ENCODE measurements around the gene LRRC49. TPM values are rescaled to one million over a fixed set of nuclear protein-coding genes. Genes with fewer than 3 reads are reported as not detected.
"Not testable (repeated sequence)": the region's sequence is repeated elsewhere in the genome, so short reads cannot be mapped to it uniquely, and the experiment has no call there.

Gene LRRC49
- total and polyA plus RNA-seq, 4 donors, result 32.5 to 92.5 (median 55.9) TPM

GRCh38 chr15:70964058-70964457 lies 71.4 kb downstream of the LRRC49 start:
- H3K9me3 ChIP-seq (ENCODE audit: control insufficient read depth, insufficient read depth, low read length), result no peaks in the 10 kb centered on the region
- H3K4me3 ChIP-seq (ENCODE audit: low read depth, low read length), result no peak overlapping the region
- no peaks in the 10 kb centered on the region for H3K36me3 ChIP-seq (ENCODE audit: control insufficient read depth, insufficient read depth, low read length)
- H3K27me3 ChIP-seq (ENCODE audit: control insufficient read depth, insufficient read depth, low read length), result no peaks in the 10 kb centered on the region
- no peaks in the 10 kb centered on the region for H3K4me1 ChIP-seq (ENCODE audit: control insufficient read depth, insufficient read depth, low read length)
- no peak overlapping the region for H3K27ac ChIP-seq (ENCODE audit: low read depth, low read length)
- no peak for DNase-seq (ENCODE audit: low read depth in 4 of 6, low spot score in 6 of 6)
- WGBS (ENCODE audit: insufficient coverage), result no CpG with 5 or more reads among the region's 5 CpGs

- Histone ChIP-seq H3K36me3 (ENCODE audit: control insufficient read depth, insufficient read depth, low read length) (no peaks in the 10 kb centered on the region), H3K27ac (ENCODE audit: low read depth, low read length) (no peak overlapping the region), H3K4me3 (ENCODE audit: low read depth, low read length) (no peak overlapping the region), H3K27me3 (ENCODE audit: control insufficient read depth, insufficient read depth, low read length) (no peaks in the 10 kb centered on the region), H3K9me3 (ENCODE audit: control insufficient read depth, insufficient read depth, low read length) (no peaks in the 10 kb centered on the region), H3K4me1 (ENCODE audit: control insufficient read depth, insufficient read depth, low read length) (no peaks in the 10 kb centered on the region)
- WGBS (ENCODE audit: insufficient coverage), result 83% methylated on average over 1 of the region's 1 CpG
- DNase-seq (ENCODE audit: low read depth in 4 of 6, low spot score in 6 of 6), result no peak
Measured at GRCh38 chr15:70964686-70965085, 72.1 kb downstream of the LRRC49 start.

- no peaks in the 10 kb centered on the region for H3K4me1 ChIP-seq (ENCODE audit: control insufficient read depth, insufficient read depth, low read length)
- DNase-seq (ENCODE audit: low read depth in 4 of 6, low spot score in 6 of 6), result no peak
- no CpG with 5 or more reads among the region's 1 CpG for WGBS (ENCODE audit: insufficient coverage)
- H3K27ac ChIP-seq (ENCODE audit: low read depth, low read length), result no peak overlapping the region
- H3K4me3 ChIP-seq (ENCODE audit: low read depth, low read length), result no peak overlapping the region
- no peaks in the 10 kb centered on the region for H3K9me3 ChIP-seq (ENCODE audit: control insufficient read depth, insufficient read depth, low read length)
- no peaks in the 10 kb centered on the region for H3K27me3 ChIP-seq (ENCODE audit: control insufficient read depth, insufficient read depth, low read length)
- H3K36me3 ChIP-seq (ENCODE audit: control insufficient read depth, insufficient read depth, low read length), result no peaks in the 10 kb centered on the region
Measured at GRCh38 chr15:70967646-70968045, 75.0 kb downstream of the LRRC49 start.

GRCh38 chr15:70974004-70974832 lies 81.6 kb downstream of the LRRC49 start:
- WGBS (ENCODE audit: insufficient coverage), result no CpG with 5 or more reads among the region's 5 CpGs
- peak in 2 of 6 donors; percentile 7 to 15 for DNase-seq (ENCODE audit: low read depth in 4 of 6, low spot score in 6 of 6)
- Histone ChIP-seq H3K27me3 (ENCODE audit: control insufficient read depth, insufficient read depth, low read length) (no peaks in the 10 kb centered on the region), H3K27ac (ENCODE audit: low read depth, low read length) (no peak overlapping the region), H3K36me3 (ENCODE audit: control insufficient read depth, insufficient read depth, low read length) (peaks cover 8% of the 10 kb centered on the region), H3K9me3 (ENCODE audit: control insufficient read depth, insufficient read depth, low read length) (no peaks in the 10 kb centered on the region), H3K4me1 (ENCODE audit: control insufficient read depth, insufficient read depth, low read length) (no peaks in the 10 kb centered on the region), H3K4me3 (ENCODE audit: low read depth, low read length) (no peak overlapping the region)

GRCh38 chr15:70976851-70977250 lies 84.2 kb downstream of the LRRC49 start:
- Histone ChIP-seq H3K36me3 (ENCODE audit: control insufficient read depth, insufficient read depth, low read length) (peaks cover 8% of the 10 kb centered on the region), H3K4me3 (ENCODE audit: low read depth, low read length) (no peak overlapping the region), H3K4me1 (ENCODE audit: control insufficient read depth, insufficient read depth, low read length) (no peaks in the 10 kb centered on the region), H3K27ac (ENCODE audit: low read depth, low read length) (no peak overlapping the region), H3K27me3 (ENCODE audit: control insufficient read depth, insufficient read depth, low read length) (no peaks in the 10 kb centered on the region), H3K9me3 (ENCODE audit: control insufficient read depth, insufficient read depth, low read length) (no peaks in the 10 kb centered on the region)
- WGBS (ENCODE audit: insufficient coverage), result no CpG with 5 or more reads among the region's 2 CpGs
- no peak for DNase-seq (ENCODE audit: low read depth in 4 of 6, low spot score in 6 of 6)

GRCh38 chr15:70995383-70995970 lies 102.9 kb downstream of the LRRC49 start:
- Histone ChIP-seq H3K36me3 (ENCODE audit: control insufficient read depth, insufficient read depth, low read length) (peaks cover 3% of the 10 kb centered on the region), H3K4me3 (ENCODE audit: low read depth, low read length) (no peak overlapping the region), H3K27me3 (ENCODE audit: control insufficient read depth, insufficient read depth, low read length) (no peaks in the 10 kb centered on the region), H3K27ac (ENCODE audit: low read depth, low read length) (no peak overlapping the region), H3K4me1 (ENCODE audit: control insufficient read depth, insufficient read depth, low read length) (no peaks in the 10 kb centered on the region), H3K9me3 (ENCODE audit: control insufficient read depth, insufficient read depth, low read length) (peaks cover 3% of the 10 kb centered on the region)
- peak in 1 of 6 donors; percentile 2 for DNase-seq (ENCODE audit: low read depth in 4 of 6, low spot score in 6 of 6)
- 92% methylated on average over 3 of the region's 5 CpGs for WGBS (ENCODE audit: insufficient coverage)

GRCh38 chr15:70998319-70998718 lies 105.7 kb downstream of the LRRC49 start:
- Histone ChIP-seq H3K9me3 (ENCODE audit: control insufficient read depth, insufficient read depth, low read length) (peaks cover 3% of the 10 kb centered on the region), H3K36me3 (ENCODE audit: control insufficient read depth, insufficient read depth, low read length) (peaks cover 3% of the 10 kb centered on the region), H3K27me3 (ENCODE audit: control insufficient read depth, insufficient read depth, low read length) (no peaks in the 10 kb centered on the region), H3K4me1 (ENCODE audit: control insufficient read depth, insufficient read depth, low read length) (no peaks in the 10 kb centered on the region), H3K4me3 (ENCODE audit: low read depth, low read length) (no peak overlapping the region), H3K27ac (ENCODE audit: low read depth, low read length) (no peak overlapping the region)
- DNase-seq (ENCODE audit: low read depth in 4 of 6, low spot score in 6 of 6), result no peak

- H3K27ac ChIP-seq (ENCODE audit: low read depth, low read length), result no peak overlapping the region
- no peaks in the 10 kb centered on the region for H3K4me1 ChIP-seq (ENCODE audit: control insufficient read depth, insufficient read depth, low read length)
- no peaks in the 10 kb centered on the region for H3K27me3 ChIP-seq (ENCODE audit: control insufficient read depth, insufficient read depth, low read length)
- H3K4me3 ChIP-seq (ENCODE audit: low read depth, low read length), result no peak overlapping the region
- peaks cover 3% of the 10 kb centered on the region for H3K36me3 ChIP-seq (ENCODE audit: control insufficient read depth, insufficient read depth, low read length)
- no CpG with 5 or more reads among the region's 1 CpG for WGBS (ENCODE audit: insufficient coverage)
- DNase-seq (ENCODE audit: low read depth in 4 of 6, low spot score in 6 of 6), result peak in 1 of 6 donors; percentile 24
- H3K9me3 ChIP-seq (ENCODE audit: control insufficient read depth, insufficient read depth, low read length), result peaks cover 3% of the 10 kb centered on the region
Measured at GRCh38 chr15:71002316-71002715, 109.7 kb downstream of the LRRC49 start.

- peaks cover 3% of the 10 kb centered on the region for H3K36me3 ChIP-seq (ENCODE audit: control insufficient read depth, insufficient read depth, low read length)
- no peaks in the 10 kb centered on the region for H3K4me1 ChIP-seq (ENCODE audit: control insufficient read depth, insufficient read depth, low read length)
- H3K9me3 ChIP-seq (ENCODE audit: control insufficient read depth, insufficient read depth, low read length), result no peaks in the 10 kb centered on the region
- H3K27me3 ChIP-seq (ENCODE audit: control insufficient read depth, insufficient read depth, low read length), result no peaks in the 10 kb centered on the region
- DNase-seq (ENCODE audit: low read depth in 4 of 6, low spot score in 6 of 6), result no peak
- H3K27ac ChIP-seq (ENCODE audit: low read depth, low read length), result no peak overlapping the region
- H3K4me3 ChIP-seq (ENCODE audit: low read depth, low read length), result no peak overlapping the region
Measured at GRCh38 chr15:71003319-71003718, 110.7 kb downstream of the LRRC49 start.

GRCh38 chr15:71004506-71004905 lies 111.9 kb downstream of the LRRC49 start:
- not testable (repeated sequence) for DNase-seq (ENCODE audit: low read depth in 4 of 6, low spot score in 6 of 6); H3K27ac ChIP-seq (ENCODE audit: low read depth, low read length); H3K4me1 ChIP-seq (ENCODE audit: control insufficient read depth, insufficient read depth, low read length); H3K27me3 ChIP-seq (ENCODE audit: control insufficient read depth, insufficient read depth, low read length); H3K36me3 ChIP-seq (ENCODE audit: control insufficient read depth, insufficient read depth, low read length); H3K4me3 ChIP-seq (ENCODE audit: low read depth, low read length); H3K9me3 ChIP-seq (ENCODE audit: control insufficient read depth, insufficient read depth, low read length)
- WGBS (ENCODE audit: insufficient coverage), result no CpG with 5 or more reads among the region's 4 CpGs
